Activated T-cell treated with anti-CD3 and anti-CD28 coated beads for 4 hours (primary cell): ENCODE data around the gene NRGN.

Source experiments
- DNase-seq: peaks from one replicate; pipeline ENCODE4 v3.0.0-alpha.2; 2020

The NRGN gene

DNA sequence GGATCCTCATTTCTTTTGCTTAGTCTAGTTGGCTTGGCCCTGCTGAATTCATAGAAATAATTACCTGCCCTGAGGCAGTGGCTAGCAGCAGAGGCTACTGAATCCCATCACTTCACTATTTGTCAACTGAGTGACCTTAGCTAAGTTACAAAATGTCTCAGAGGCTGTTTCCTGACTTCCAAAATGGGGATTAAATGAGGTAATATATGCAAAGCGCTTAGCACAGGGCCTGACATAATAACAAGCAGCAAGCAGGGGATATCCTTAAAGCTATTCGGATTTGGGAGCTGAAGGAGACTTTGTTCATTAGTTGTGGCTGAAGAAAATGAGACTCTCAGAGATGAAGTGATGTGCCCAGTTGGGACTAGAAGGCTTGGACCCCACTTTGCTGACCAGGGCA is 2.8 kb downstream of the NRGN start:
- DNase-seq: no peak

DNA sequence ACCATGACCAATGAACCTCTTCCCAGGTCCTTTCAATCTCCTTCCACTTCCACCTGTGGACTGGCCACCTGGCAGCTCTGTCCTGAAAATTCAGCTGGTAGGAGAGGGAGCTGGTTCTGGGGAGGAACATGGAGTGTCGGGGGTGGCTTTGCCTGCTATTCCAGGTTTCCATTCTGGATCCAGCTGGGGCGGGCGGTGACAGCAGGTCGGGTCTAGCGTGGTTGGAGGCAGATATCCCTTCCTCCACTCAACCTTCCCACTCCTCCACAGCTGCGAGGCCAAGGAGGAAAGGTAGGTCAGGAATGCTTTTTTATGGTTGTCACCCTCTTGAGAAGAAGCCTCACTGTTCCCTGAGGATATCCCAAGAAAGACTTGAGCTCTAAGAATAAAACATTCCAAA is 3.3 kb downstream of the NRGN start:
- DNase-seq: no peak

DNA sequence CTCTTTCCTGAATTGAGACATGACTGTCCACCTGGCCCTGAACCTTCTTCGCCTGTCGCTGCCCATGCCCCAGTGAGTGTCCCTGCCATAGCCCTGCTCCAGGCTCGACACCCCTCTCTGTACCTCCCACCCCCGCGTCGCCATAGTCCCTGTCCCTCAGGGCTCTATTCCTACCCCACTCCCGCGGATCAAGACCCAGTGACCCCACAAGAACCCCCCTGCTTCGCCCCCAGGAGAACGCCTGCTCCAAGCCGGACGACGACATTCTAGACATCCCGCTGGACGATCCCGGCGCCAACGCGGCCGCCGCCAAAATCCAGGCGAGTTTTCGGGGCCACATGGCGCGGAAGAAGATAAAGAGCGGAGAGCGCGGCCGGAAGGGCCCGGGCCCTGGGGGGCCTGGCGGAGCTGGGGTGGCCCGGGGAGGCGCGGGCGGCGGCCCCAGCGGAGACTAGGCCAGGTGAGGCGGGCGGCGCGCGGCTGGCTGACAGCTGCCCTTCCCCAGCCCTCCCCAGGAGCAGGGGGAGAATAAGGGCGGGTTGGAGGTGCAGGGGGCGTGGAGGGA is 5.6 kb downstream of the NRGN start:
- no peak for DNase-seq

DNA sequence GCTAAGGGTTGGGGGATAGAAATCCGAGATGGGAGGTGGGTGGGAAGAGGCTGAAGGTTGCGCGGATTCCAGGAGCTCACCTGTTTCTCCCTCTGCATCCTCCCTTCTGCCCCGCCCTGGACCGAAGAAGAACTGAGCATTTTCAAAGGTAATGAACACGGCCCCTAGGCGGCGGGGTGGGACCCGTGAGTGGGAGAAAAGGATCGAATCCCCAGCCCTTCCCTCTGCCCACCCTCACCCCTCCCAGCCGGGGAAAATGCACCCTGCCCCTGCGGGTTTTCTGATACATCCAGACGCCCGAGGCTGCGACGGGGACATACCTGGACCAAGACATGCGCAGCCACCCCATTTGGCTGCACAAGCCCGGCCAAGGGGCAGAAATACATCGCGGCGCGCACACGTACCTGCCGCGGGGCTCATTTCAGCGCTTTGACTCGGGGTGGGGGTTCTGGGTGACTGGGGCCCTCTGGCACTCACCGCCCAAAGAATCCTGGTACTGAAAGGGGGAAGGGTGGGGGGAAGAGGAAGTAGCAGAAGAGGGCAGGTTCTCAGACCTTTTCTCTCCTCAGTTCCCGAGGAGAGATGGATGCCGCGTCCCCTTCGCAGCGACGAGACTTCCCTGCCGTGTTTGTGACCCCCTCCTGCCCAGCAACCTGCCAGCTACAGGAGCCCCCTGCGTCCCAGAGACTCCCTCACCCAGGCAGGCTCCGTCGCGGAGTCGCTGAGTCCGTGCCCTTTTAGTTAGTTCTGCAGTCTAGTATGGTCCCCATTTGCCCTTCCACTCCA is 6.3 kb downstream of the NRGN start:
- DNase-seq: no peak

DNA sequence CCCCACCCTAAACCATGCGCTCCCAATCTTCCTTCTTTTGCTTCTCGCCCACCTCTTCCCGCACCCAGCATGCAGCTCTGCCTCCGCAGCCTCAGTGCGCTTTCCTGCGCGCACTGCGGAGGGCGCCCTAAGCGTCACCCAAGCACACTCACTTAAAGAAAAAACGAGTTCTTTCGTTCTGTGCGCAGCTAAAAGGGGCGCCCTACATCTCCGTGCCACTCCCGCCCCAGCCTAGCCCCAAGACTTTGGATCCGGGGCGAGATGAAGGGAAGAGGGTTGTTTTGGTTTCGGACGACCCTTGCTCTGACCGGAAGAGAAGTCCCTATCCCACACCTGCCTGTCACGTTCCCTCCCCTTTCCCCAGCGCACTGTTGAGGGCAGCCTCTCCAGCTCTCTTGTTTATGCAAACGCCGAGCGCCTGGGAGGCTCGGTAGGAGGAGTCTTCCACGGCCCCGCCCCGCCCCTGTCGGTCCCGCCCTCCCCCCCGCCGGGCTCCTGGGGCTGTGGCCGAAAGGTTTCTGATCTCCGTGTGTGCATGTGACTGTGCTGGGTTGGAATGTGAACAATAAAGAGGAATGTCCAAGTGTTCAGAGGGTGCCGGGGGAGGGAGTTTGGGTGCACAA is 7.0 kb downstream of the NRGN start:
- DNase-seq: peak; percentile 77

DNA sequence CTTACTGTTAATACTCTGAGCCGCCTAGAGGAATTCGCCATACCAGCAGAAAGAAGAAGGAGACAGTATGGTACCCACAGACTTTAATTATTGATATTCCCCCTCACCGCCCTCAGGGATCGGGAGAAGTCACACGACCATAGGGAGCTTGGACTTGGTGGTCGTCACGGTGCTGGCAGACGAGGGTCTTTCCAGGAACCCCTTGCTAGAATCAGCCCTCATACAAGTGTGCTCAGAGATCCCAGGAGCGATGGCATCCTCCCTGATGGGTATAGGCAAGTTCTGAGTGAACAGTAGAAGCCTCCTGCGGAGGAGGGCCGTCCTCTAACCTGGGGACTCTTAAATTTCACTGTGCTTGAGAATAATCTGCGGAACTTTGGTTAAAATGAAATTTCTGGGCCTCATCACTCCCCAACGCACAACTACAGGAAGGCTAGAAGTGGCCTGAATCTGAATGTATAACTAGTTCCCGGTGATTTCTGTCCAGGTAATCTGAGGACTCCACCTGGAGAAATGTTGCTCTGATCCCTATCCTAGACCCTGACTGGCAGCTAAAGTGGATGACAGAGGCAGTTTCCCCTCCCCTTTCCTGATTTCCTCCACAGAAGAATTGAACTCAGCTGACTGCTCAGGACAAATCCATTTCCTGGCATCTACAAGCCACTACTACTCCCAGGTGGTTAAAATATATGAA is 7.8 kb downstream of the NRGN start:
- no peak for DNase-seq

DNA sequence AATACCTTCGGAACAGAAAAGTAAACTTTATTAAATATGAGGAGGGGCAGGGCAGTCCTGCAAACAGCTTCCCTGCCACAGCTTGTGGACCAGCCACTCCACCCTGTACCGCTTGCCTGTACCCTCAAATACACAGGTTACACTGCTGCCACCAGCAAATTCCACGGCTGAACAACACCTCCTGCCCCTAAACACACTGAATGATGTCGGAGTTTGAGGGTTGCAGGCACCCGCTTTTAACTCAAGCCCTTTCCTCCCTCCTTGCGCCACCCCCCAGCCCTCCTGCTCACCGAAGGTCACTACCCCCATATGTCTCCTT is 8.3 kb downstream of the NRGN start:
- DNase-seq: no peak

DNA sequence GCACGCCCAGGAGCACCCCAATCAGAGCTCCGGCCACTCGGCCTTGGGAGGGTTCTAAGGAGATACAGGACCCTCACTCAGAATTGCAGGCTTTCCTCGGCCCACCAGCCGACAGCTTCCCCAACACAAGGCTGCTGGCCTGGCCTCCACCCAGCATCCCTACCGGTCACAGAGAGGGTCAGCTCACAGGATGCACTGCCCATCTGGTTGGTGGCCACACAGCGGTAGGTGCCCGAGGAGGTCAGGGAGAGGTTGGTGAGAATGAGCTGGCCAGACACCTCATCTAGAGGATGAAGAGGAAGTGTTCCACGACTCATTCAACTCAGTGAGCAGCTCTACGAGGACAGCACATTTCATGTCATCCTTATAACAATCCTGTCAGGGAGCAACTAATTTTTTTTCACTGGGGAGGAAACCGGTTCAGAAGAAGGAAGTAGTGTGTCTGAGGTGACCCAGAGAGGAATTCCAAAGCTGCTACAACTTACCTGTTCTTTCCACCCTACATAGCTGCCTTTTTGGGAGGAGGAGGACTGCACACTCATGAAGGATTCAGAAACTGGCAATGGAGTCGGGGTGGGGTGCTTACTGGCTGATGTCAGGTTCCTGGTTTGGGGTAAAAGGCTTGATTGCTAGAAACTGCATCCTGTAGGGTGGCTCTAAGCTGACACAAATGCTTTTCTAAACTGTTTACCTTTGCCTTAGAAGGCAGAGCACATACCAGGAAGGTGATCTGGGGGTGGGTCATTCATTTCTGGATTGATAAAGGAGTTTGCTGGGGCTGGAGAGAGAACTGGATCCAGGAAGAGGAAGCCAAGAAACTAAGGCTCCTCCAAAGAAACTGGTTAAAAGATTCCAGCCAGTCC is 9.0 kb downstream of the NRGN start:
- DNase-seq: no peak

DNA sequence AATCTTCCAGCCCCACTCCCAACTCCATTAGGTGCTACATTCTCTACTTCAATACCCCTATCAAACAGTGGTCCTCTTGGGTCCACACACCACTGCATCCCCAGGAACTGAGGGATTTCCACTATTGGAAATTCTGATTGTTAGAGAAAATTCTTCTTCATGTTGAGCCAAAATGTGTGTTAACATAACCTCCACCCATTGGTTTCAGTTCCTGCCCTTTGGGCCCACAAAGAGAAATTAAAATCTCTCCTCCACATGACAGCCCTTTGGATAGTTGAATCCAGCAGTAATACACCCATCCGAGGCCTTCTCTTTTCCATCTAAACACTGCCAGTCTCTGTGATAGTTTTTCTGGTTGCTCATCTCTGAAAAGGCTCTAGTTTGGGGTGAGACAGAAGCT is 10.2 kb downstream of the NRGN start:
- DNase-seq: no peak

DNA sequence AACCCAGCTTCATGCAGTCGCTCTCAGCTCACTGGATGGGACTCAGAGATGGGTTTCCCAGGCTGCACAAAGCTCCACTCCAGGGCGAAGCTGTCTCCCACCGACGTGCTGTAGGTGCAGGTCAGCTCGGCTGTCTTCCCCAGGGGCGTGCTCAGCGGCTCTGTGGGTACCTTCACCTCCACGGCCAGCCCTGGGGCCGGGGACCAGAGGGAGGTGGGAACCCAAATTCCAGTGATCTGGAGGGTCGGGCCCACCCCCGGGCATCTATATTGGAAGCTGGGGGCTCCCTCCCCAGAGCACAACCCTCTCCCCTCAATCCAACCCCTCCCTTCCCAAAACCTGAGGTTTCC is 11.6 kb downstream of the NRGN start:
- DNase-seq: no peak

DNA sequence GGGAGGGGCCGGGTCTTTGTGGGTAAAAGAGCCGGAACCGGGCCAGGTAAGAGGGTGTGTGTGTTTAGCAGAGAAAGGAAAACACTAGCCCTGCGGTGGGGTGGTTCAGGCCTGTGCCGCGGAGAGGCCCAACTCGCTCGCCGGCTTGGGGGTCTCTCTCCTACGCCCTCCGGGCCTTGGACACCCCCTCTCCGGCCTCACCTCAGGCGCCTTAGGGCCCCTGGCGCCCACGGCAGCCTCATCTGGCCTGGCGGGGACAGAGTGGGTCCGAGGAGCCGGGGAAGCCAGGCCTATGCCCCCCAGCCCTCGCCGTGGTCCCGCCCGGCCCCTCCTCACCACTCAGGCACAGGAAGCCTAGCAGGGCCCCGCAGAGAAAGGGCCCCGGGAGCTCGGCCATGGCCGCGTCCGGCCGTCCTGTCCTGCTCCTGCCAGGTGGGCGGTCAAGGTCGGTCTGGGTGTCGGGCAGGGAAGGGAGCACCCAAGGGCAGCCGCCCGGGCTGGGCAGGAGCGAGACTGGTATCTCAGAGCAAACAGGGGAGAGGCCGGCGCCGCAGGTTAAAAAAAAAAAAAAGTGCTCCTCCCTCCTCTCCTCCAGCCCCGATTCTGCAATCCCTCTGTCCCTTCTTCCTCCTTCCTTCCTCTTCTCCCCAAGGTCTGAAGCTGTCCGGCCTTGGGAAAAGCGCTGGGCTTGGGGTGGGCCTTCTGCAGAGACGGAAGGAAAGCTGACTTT is 12.2 kb downstream of the NRGN start, which contains the start of gene VSIG2:
Gene VSIG2, minus strand, starts transcription at position 515 of the 730 bp plus-strand sequence. Its CDS starts 118 bp downstream, at position 397.
- DNase-seq: no peak

DNA sequence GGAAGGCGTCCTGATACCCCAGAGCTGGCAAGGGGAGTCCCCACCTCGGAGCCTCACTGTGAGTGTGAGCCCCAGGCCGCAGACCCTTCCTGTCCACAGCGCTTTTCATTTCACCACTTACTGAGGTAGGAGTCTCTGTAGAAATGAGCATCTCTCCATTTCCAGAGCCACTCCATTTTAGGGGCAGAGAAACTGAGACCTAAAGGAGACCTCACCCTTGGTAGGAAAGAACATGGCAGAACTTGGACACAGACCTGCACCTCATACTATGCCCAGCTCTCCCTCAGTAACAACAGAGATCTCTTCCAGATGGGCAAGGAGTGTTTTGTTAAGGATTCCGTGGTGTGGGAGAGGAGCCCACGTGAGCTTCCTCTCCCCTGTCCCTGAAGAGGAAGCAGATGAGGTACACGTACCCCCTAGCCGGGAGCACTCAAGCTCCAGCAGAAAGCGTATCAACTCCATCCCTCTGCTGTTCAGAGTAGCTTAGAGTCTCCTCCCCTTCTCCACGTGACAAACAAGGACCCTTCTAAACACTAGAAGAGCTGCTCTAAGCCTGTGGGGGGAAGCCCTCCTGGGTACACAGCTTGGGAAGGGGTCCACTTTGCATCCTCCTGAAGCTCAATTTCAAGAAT is 12.8 kb downstream of the NRGN start:
- no peak for DNase-seq

DNA sequence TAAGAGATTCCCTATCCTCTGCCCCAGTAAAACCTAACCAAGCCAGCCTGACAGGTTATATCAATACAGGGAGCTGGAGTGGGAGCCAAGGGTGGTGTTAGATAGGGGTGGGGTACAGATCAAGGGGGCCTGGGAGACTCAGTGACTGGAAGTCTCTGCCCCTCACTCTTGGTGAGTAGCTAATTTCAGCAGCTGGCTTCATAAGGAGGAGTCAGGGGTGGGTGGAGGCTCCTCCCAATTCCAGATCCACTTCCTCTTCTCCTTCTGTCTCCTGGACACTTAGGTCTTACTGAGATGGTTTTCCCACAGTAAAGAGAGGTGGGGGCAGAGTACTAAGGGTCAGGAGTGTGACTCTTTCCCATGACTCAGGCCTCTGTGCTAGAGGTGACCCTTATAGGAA is 13.5 kb downstream of the NRGN start:
- DNase-seq: no peak

DNA sequence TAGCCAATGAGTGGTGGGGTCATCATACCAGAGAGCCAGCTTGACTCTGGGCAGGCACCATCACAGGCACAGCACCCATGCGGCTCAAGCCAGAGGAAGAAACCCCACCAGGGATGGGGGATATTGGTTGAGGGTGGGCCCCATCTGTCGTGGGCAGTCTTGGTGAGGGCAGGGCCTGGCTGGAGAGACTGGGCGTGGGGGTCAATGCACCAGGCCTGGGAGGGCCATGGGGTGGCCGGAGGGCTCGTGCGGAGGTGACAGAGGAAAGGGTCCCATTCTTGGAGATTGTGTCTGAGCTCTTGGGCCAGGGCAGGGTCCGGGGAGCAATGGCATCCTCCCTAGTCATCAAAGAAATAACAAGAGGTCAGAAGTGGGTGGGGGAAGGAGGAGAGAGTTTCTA is 13.9 kb downstream of the NRGN start:
- no peak for DNase-seq

DNA sequence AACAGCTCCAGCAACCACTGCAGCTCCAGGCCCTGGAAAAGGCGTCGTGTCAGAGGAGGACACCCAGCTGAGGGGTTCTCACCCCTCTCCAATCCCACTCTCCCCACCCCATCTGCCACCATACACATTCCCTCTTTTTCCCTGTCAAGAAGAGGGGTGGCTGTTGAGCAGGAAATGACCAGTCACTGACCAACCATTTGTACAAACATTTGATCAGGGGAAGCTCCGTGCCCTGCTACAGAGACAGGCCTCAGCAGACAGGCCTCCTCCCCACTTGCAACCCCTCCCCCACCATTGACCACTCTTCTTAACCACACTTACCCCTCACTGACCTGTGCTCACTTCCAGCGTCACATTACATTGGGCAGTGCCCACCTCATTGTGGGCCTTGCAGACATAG is 14.6 kb downstream of the NRGN start:
- no peak for DNase-seq

DNA sequence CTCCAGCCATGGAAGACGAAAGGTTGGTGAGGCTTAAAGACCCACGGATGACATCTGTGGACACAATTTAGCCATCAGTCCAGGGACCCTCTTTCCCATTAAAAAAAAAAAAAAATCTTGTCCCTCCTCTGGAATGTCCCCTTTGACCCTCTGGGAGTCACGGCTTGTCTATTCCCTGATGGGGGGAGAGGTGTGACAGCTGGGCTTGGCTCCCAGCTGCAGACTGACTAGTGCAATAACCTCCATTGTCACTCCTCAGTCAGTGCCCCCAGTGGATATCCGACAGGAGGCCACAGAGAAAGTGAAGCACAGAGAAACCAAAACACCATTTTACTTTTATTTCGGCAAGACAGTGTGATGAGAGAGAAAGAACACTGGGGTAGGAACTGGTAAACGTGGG is 15.0 kb downstream of the NRGN start:
- DNase-seq: no peak

DNA sequence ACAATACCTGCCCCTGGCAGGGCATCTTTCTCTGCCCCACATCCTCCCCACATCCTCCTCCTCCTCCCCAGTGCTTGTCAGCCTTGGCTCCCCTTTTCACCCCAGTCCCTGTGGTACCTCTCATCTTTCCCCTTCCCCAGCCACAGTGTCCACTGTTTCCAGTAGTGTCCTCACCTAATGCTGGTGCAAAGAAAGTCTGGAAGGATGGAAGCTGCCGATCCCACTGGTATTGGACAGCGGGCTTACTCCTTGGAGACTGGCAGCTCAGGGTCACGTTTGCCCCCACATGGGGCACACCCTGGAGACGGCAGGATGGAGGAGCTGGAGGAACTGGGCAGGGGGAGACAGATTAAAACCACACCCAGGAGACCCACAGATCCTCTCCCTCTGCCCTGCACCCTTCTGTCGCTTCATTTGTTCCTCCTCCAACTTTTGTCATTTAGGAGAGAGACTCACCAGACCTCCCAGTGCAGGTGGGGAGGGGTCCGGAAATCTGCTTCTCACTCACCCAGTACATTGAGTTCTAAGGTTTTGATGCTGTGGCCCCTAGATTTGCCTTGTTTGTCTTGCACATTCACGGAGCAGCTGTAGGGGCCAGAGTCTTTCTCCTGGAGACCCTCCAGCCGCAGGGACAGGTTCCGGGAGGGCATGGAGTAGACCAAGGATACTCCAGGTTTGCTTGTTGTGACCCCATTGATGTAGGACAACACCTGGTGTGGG is 16.5 kb downstream of the NRGN start:
- no peak for DNase-seq

DNA sequence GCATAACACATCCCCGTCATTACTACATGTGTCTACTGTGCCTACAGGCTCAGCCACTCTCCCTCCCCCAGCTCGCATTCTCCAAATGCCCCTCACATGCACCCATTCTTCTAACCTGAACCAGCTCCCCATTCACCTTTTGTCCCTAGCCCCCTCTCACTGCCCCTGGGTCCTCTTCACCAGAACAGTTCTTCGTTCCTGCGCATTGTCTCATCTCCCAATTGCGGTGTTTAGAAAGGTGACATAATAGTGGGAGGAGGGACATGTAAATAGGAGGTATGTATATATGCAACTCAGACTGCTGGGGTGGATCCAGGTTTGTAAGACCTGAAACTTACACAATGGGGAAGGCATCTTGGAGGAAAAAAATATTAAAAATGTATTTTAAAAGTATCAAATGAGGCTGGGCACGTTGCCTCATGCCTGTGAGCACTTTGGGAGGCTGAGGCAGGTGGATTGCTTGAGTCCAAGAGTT is 17.0 kb downstream of the NRGN start:
- DNase-seq: no peak

DNA sequence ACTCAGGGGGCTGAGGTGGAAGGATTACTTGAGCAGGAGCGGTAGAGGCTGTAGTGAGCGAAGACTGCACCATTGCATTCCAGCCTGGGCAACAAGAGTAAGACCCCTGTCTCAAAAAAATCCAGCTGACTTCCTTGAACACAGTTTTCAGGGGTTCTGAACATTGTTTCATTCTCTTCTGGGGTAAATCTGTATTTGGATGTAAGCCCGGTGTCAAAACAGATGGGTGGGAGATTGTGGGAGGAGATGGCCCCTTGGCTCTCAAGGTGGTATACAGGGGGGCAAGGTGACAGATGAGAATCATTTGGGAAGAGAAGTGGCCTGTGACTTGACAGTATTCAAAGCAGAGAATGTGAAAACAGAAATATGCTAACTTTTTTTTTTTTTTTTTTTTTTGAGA is 17.6 kb downstream of the NRGN start:
- DNase-seq: no peak

DNA sequence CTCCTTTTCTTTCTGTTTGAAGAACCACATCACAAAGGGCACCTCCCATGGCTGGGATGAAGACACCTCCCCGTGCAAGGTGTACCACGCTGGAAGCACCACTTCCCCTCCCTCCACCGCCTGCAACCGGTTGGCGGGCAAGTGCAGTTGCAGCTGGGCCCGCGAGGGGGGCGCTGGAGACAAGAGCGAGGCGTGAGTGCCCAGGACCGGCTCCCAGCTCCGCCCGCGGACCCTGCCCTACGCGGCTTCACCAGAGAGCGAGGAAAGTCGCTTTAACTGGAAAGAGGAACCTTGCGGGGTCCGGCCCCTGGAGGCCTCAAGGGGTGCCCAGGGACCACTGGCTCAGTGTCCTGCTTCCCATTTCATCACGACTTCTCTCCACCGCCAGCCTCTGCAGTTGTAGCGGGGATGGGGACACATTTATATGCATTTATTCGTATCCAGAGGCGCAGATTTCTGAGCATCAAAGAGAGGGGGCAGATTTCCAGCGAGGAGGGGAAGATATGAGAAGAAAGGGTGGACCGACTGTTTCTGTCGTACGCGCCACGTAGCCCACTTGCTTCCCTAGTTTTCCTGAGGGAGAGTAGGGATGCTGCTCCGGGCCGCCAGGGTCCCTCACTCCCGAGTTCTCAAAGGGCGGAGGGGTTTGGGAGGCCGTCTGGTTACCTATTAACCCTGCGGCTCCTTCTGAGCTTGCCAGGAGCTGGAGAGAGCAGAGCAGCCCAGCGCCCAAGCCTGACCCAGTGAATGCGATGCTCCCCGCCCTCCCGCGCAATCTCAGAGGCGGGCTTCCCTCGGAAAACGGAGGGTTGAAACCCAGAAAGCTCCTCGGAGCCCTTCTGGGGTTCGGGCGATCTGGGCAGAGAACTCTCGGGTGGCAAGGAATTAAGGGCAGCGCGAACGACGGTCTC is 18.9 kb downstream of the NRGN start:
- peak; percentile 45 for DNase-seq
